Measurements from ENCODE around the gene OMG. TPM values are rescaled to one million over a fixed set of nuclear protein-coding genes. Genes with fewer than 3 reads are reported as not detected.
A peak's percentile ranks its signal among the peaks of the same experiment; 100 is the strongest.
"Not testable (repeated sequence)": the region's sequence is repeated elsewhere in the genome, so short reads cannot be mapped to it uniquely, and the experiment has no call there.

Gene OMG
- under 1 TPM in 1 of 3 donors, not detected in 2; 0.15 TPM for total RNA-seq

GRCh38 chr17:31297090-31297489 is at the start of gene OMG:
Gene OMG, minus strand, starts transcription at chr17:31297239. Its CDS starts 908 bp downstream, at chr17:31296331.
- Mint-ChIP-seq H3K4me3 (no peak within 1 kb of the TSS), H3K9me3 (no peaks in the 10 kb centered on the region), H3K4me1 (ENCODE audit: low read depth) (peaks cover 19% of the 10 kb centered on the region), H3K27me3 (ENCODE audit: low read depth) (no peaks in the 10 kb centered on the region), H3K36me3 (ENCODE audit: insufficient read depth) (peaks cover 2% of the 10 kb centered on the region)
- ATAC-seq: no peak
- DNase-seq: no peak

- H3K4me3 Mint-ChIP-seq; H3K4me1 Mint-ChIP-seq (ENCODE audit: low read depth); ATAC-seq: not testable (repeated sequence)
Measured at GRCh38 chr17:31345191-31345747, 48.2 kb upstream of the OMG start.

GRCh38 chr17:31339906-31340661 is 43.0 kb upstream of the OMG start:
- Mint-ChIP-seq H3K27me3 (ENCODE audit: low read depth) (no peaks in the 10 kb centered on the region), H3K36me3 (ENCODE audit: insufficient read depth) (peaks cover 28% of the 10 kb centered on the region), H3K9me3 (no peaks in the 10 kb centered on the region), H3K4me1 (ENCODE audit: low read depth) (no peaks in the 10 kb centered on the region), H3K4me3 (no peak overlapping the region)
- no peak for DNase-seq
- no peak for ATAC-seq

More at GRCh38 chr17:31345191-31345747, 48.2 kb upstream of the OMG start:
- not testable (repeated sequence) for DNase-seq; H3K27me3 Mint-ChIP-seq (ENCODE audit: low read depth); H3K9me3 Mint-ChIP-seq
- peaks cover 32% of the 10 kb centered on the region for H3K36me3 Mint-ChIP-seq (ENCODE audit: insufficient read depth)

GRCh38 chr17:31329221-31329620 is 32.2 kb upstream of the OMG start:
- no peaks in the 10 kb centered on the region for H3K27me3 Mint-ChIP-seq (ENCODE audit: low read depth)
- no peaks in the 10 kb centered on the region for H3K9me3 Mint-ChIP-seq
- ATAC-seq (no peak), DNase-seq (no peak)
- H3K36me3 Mint-ChIP-seq (ENCODE audit: insufficient read depth): peaks cover 14% of the 10 kb centered on the region
- H3K4me3 Mint-ChIP-seq: no peak overlapping the region
- peaks cover 19% of the 10 kb centered on the region for H3K4me1 Mint-ChIP-seq (ENCODE audit: low read depth)

GRCh38 chr17:31328160-31328535 is 31.1 kb upstream of the OMG start:
- H3K4me1 Mint-ChIP-seq (ENCODE audit: low read depth): peaks cover 24% of the 10 kb centered on the region
- no peak overlapping the region for H3K4me3 Mint-ChIP-seq
- no peaks in the 10 kb centered on the region for H3K27me3 Mint-ChIP-seq (ENCODE audit: low read depth)
- ATAC-seq (no peak), DNase-seq (no peak)
- peaks cover 14% of the 10 kb centered on the region for H3K36me3 Mint-ChIP-seq (ENCODE audit: insufficient read depth)
- H3K9me3 Mint-ChIP-seq: no peaks in the 10 kb centered on the region

GRCh38 chr17:31327534-31328159 is 30.6 kb upstream of the OMG start:
- no peak for DNase-seq
- Mint-ChIP-seq H3K4me3 (no peak overlapping the region), H3K9me3 (no peaks in the 10 kb centered on the region), H3K36me3 (ENCODE audit: insufficient read depth) (peaks cover 14% of the 10 kb centered on the region), H3K4me1 (ENCODE audit: low read depth) (peaks cover 26% of the 10 kb centered on the region), H3K27me3 (ENCODE audit: low read depth) (no peaks in the 10 kb centered on the region)
- ATAC-seq: no peak

GRCh38 chr17:31323551-31323950 is 26.5 kb upstream of the OMG start:
- DNase-seq (no peak), ATAC-seq (no peak)
- Mint-ChIP-seq H3K36me3 (ENCODE audit: insufficient read depth) (peaks cover 11% of the 10 kb centered on the region), H3K4me3 (no peak overlapping the region), H3K27me3 (ENCODE audit: low read depth) (no peaks in the 10 kb centered on the region), H3K4me1 (ENCODE audit: low read depth) (peaks cover 29% of the 10 kb centered on the region), H3K9me3 (no peaks in the 10 kb centered on the region)

- peak overlapping the region; percentile 75 for H3K4me3 Mint-ChIP-seq
- ATAC-seq (peak; percentile 16 to 18), DNase-seq (peak; percentile 11)
- no peaks in the 10 kb centered on the region for H3K27me3 Mint-ChIP-seq (ENCODE audit: low read depth)
- H3K4me1 Mint-ChIP-seq (ENCODE audit: low read depth): peaks cover 27% of the 10 kb centered on the region
- peaks cover 6% of the 10 kb centered on the region for H3K36me3 Mint-ChIP-seq (ENCODE audit: insufficient read depth)
- no peaks in the 10 kb centered on the region for H3K9me3 Mint-ChIP-seq
Measured at GRCh38 chr17:31321966-31322365, 24.9 kb upstream of the OMG start.

- Mint-ChIP-seq H3K9me3 (no peaks in the 10 kb centered on the region), H3K36me3 (ENCODE audit: insufficient read depth) (peaks cover 4% of the 10 kb centered on the region), H3K4me1 (ENCODE audit: low read depth) (peaks cover 32% of the 10 kb centered on the region), H3K4me3 (peak within 1 kb of the TSS; percentile 75), H3K27me3 (ENCODE audit: low read depth) (no peaks in the 10 kb centered on the region)
- ATAC-seq: peak; percentile 89 to 91
- peak; percentile 69 for DNase-seq
Measured at GRCh38 chr17:31321481-31321880, 24.4 kb upstream of the OMG start, which contains the start of gene EVI2A. Gene EVI2A, minus strand, starts transcription at chr17:31321622. Its CDS starts 2,609 bp downstream, at chr17:31319013.

- DNase-seq: no peak
- peaks cover 4% of the 10 kb centered on the region for H3K36me3 Mint-ChIP-seq (ENCODE audit: insufficient read depth)
- H3K9me3 Mint-ChIP-seq: no peaks in the 10 kb centered on the region
- H3K4me3 Mint-ChIP-seq: peak overlapping the region; percentile 75
- ATAC-seq: no peak
- H3K27me3 Mint-ChIP-seq (ENCODE audit: low read depth): no peaks in the 10 kb centered on the region
- peaks cover 36% of the 10 kb centered on the region for H3K4me1 Mint-ChIP-seq (ENCODE audit: low read depth)
Measured at GRCh38 chr17:31320791-31321190, 23.8 kb upstream of the OMG start.

- peaks cover 38% of the 10 kb centered on the region for H3K4me1 Mint-ChIP-seq (ENCODE audit: low read depth)
- H3K4me3 Mint-ChIP-seq: peak overlapping the region; percentile 75
- no peaks in the 10 kb centered on the region for H3K9me3 Mint-ChIP-seq
- no peak for DNase-seq
- no peaks in the 10 kb centered on the region for H3K27me3 Mint-ChIP-seq (ENCODE audit: low read depth)
- no peak for ATAC-seq
- H3K36me3 Mint-ChIP-seq (ENCODE audit: insufficient read depth): peaks cover 4% of the 10 kb centered on the region
Measured at GRCh38 chr17:31320241-31320640, 23.2 kb upstream of the OMG start.

GRCh38 chr17:31318851-31319661 is 22.0 kb upstream of the OMG start:
- Mint-ChIP-seq H3K27me3 (ENCODE audit: low read depth) (no peaks in the 10 kb centered on the region), H3K4me3 (peak overlapping the region; percentile 75), H3K9me3 (no peaks in the 10 kb centered on the region), H3K4me1 (ENCODE audit: low read depth) (peaks cover 48% of the 10 kb centered on the region), H3K36me3 (ENCODE audit: insufficient read depth) (peaks cover 4% of the 10 kb centered on the region)
- DNase-seq (no peak), ATAC-seq (peak; percentile 20 to 24)

GRCh38 chr17:31318298-31318801 is 21.3 kb upstream of the OMG start:
- no peaks in the 10 kb centered on the region for H3K9me3 Mint-ChIP-seq
- peaks cover 4% of the 10 kb centered on the region for H3K36me3 Mint-ChIP-seq (ENCODE audit: insufficient read depth)

GRCh38 chr17:31314782-31315100 is 17.7 kb upstream of the OMG start:
- ATAC-seq (no peak), DNase-seq (no peak)
- Mint-ChIP-seq H3K4me1 (ENCODE audit: low read depth) (peaks cover 49% of the 10 kb centered on the region), H3K27me3 (ENCODE audit: low read depth) (no peaks in the 10 kb centered on the region), H3K9me3 (no peaks in the 10 kb centered on the region), H3K36me3 (ENCODE audit: insufficient read depth) (peaks cover 4% of the 10 kb centered on the region), H3K4me3 (peak overlapping the region; percentile 88)

More at GRCh38 chr17:31318298-31318801, 21.3 kb upstream of the OMG start:
- Mint-ChIP-seq H3K4me1 (ENCODE audit: low read depth) (peaks cover 44% of the 10 kb centered on the region), H3K27me3 (ENCODE audit: low read depth) (no peaks in the 10 kb centered on the region), H3K4me3 (peak overlapping the region; percentile 75)
- ATAC-seq (peak; percentile 56 to 67), DNase-seq (peak; percentile 43)

Measured in activated T-cell treated with anti-CD3 and anti-CD28 coated beads, Interleukin-2, amount 50 U/mL, for 4 hours (primary cell).